Breast epithelium (tissue), 4 donors: ENCODE measurements around the gene ASB6. TPM values are rescaled to one million over a fixed set of nuclear protein-coding genes. Genes with fewer than 3 reads are reported as not detected.

Experiments used
- DNase-seq, 2 donors: peaks; one replicate each; pipeline ENCODE4 v3.0.0-alpha.2; 2019; ENCODE audit warnings: low spot score in 2 of 2
- H3K27ac ChIP-seq, 2 donors: fragments of 200-600 bp; sonication (generic) in 1 of 2; one replicate each; pipeline ENCODE4 v1.5.1; 2016 to 2019; ENCODE audit warnings: mild to moderate bottlenecking in 1 of 2
- H3K27me3 ChIP-seq, 2 donors: fragments of 200-600 bp; sonication (generic) in 1 of 2; one replicate each; pipeline versions ENCODE4 v1.5.1 to v1.6.0; 2017 to 2019; ENCODE audit warnings: control low read depth in 1 of 2, mild to moderate bottlenecking in 1 of 2
- H3K36me3 ChIP-seq: fragments of 200-600 bp; one replicate; pipeline ENCODE4 v1.5.1; 2019
- H3K4me1 ChIP-seq, 2 donors: fragments of 200-600 bp; sonication (generic); one replicate each; pipeline ENCODE4 v1.5.1; 2016 to 2019; ENCODE audit warnings: control low read depth in 1 of 2
- H3K4me3 ChIP-seq, 3 donors: fragments of 200-600 bp; sonication (generic); 1 replicate in 2 of 3; 2 replicates in 1 of 3; pipeline ENCODE4 v1.5.1; 2016 to 2019; ENCODE audit warnings: mild to moderate bottlenecking in 3 of 3, moderate library complexity in 2 of 3
- H3K9me3 ChIP-seq, 2 donors: fragments of 200-600 bp; sonication (generic) in 1 of 2; one replicate each; pipeline ENCODE4 v1.5.1; 2016 to 2019; ENCODE audit warnings: control low read depth in 1 of 2
- POLR2A ChIP-seq: fragments of 450-650 bp; IDR thresholded peaks from one replicate; pipeline ENCODE4 v1.6.1; 2016; ENCODE audit warnings: antibody characterized with exemption, mild to moderate bottlenecking, moderate library complexity
- POLR2AphosphoS5 ChIP-seq, 3 donors: sonication (generic); formaldehyde crosslinking; IDR thresholded peaks; one replicate each; pipeline ENCODE4 v1.6.1; 2017; ENCODE audit warnings: antibody characterized with exemption in 3 of 3
- intact Hi-C: fragments of 100-400 bp; cut with DNase I; formaldehyde crosslinking; loops from one replicate; pipeline ENCODE4 v1.15.1; 2023; ENCODE audit warnings: low total_unique reads
- total RNA-seq, 3 donors: library from RNA; depleted of rRNA; stranded (reverse); fragments of >200 nt; gene quantifications; one replicate each; pipeline ENCODE4 v1.1.0, GENCODE V29; 2016
- TF ChIP-seq, protein P1 (sequence below), 3 donors: fragments of 450-650 bp; IDR thresholded peaks; one replicate each; pipeline ENCODE4 v1.5.1; 2016 to 2017; ENCODE audit warnings: antibody characterized with exemption in 3 of 3, mild to moderate bottlenecking in 3 of 3, moderate library complexity in 3 of 3

The ASB6 gene
- total RNA-seq, 3 donors from 2014 or later: 11.2 to 24.4 (median 21.6) TPM

- H3K27ac ChIP-seq: no peak overlapping the region
- H3K27me3 ChIP-seq: no peaks in the 10 kb centered on the region
- no peak for DNase-seq
- TF ChIP-seq POLR2AphosphoS5 (IDR thresholded peaks at IDR 0.05) (no peak), POLR2A (no peak)
- TF ChIP-seq, protein P1, sequence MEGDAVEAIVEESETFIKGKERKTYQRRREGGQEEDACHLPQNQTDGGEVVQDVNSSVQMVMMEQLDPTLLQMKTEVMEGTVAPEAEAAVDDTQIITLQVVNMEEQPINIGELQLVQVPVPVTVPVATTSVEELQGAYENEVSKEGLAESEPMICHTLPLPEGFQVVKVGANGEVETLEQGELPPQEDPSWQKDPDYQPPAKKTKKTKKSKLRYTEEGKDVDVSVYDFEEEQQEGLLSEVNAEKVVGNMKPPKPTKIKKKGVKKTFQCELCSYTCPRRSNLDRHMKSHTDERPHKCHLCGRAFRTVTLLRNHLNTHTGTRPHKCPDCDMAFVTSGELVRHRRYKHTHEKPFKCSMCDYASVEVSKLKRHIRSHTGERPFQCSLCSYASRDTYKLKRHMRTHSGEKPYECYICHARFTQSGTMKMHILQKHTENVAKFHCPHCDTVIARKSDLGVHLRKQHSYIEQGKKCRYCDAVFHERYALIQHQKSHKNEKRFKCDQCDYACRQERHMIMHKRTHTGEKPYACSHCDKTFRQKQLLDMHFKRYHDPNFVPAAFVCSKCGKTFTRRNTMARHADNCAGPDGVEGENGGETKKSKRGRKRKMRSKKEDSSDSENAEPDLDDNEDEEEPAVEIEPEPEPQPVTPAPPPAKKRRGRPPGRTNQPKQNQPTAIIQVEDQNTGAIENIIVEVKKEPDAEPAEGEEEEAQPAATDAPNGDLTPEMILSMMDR (IDR thresholded peaks at IDR 0.05): no peak
- H3K4me1 ChIP-seq: no peaks in the 10 kb centered on the region
- no peaks in the 10 kb centered on the region for H3K36me3 ChIP-seq
- H3K4me3 ChIP-seq: no peak overlapping the region
- intact Hi-C loops: loop anchor here (10.0 kb wide), 1 partner anchor 138 kb away; no protein-coding TSS in a partner anchor
- H3K9me3 ChIP-seq: no peaks in the 10 kb centered on the region
Observed at GRCh38 chr9:129646654-129647053, 4.7 kb upstream of the ASB6 start.

DNA sequence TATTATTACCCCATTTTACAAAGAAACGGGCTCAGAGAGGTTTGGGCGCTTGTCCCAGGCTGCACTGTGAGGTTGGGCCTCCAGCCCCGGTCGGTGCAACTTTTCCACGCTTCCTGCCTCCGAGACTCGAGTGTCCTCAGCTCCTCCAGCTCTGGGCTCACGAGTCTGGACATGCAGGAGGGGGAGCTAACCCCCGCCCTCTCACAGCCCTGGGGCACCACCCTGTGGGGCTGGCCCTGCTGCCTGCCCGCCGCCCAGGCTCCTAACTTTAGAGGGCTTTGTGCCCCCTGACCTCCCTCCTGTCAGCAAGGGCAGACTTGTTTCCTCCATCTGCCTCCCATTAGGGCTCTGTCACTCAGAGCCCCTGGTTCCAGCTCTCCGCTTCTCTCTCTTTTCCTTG lies 4.3 kb upstream of the ASB6 start:
- DNase-seq: no peak
- peaks cover 0 to under 1% of the 10 kb centered on the region in 2 donors for H3K4me1 ChIP-seq
- intact Hi-C loops: loop anchor here (10.0 kb wide), 1 partner anchor 139 kb away; no protein-coding TSS in a partner anchor
- no peak overlapping the region for H3K27ac ChIP-seq
- TF ChIP-seq, protein P1 (IDR thresholded peaks at IDR 0.05): no peak
- TF ChIP-seq POLR2A (no peak), POLR2AphosphoS5 (IDR thresholded peaks at IDR 0.05) (no peak)
- no peaks in the 10 kb centered on the region for H3K27me3 ChIP-seq
- no peaks in the 10 kb centered on the region for H3K9me3 ChIP-seq
- H3K36me3 ChIP-seq: no peaks in the 10 kb centered on the region
- H3K4me3 ChIP-seq: no peak overlapping the region

GRCh38 chr9:129644902-129645301 lies 3.0 kb upstream of the ASB6 start:
- H3K36me3 ChIP-seq: no peaks in the 10 kb centered on the region
- no peak overlapping the region for H3K4me3 ChIP-seq
- no peak for DNase-seq
- no peak for TF ChIP-seq POLR2AphosphoS5 (IDR thresholded peaks at IDR 0.05)
- TF ChIP-seq, protein P1 (IDR thresholded peaks at IDR 0.05): no peak
- no peak for TF ChIP-seq POLR2A
- no peaks in the 10 kb centered on the region for H3K9me3 ChIP-seq
- H3K27ac ChIP-seq: no peak overlapping the region
- H3K4me1 ChIP-seq: peaks cover 0 to 14% of the 10 kb centered on the region in 2 donors
- intact Hi-C loops: loop anchor here (10.0 kb wide), 1 partner anchor 140 kb away; no protein-coding TSS in a partner anchor
- no peaks in the 10 kb centered on the region for H3K27me3 ChIP-seq

DNA sequence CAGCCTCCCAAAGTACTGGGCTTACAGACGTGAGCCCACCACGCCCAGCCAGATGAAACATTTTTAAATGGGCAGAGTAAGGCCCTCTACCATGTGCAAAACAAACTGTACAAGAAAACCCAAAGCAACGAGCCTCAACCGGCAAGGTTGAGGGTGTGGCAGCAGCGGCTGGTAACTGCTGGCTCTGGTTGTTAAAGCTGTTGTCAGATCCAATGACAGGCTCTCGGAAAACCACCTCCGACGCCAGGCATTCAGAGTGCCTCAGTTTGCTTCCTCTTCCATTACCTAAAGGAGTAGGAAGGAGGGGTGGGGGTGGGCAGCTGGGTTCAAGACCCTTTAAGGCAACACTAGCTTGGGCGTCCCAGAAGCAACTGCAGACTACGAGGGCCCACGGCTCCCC lies 2.4 kb upstream of the ASB6 start:
- no peaks in the 10 kb centered on the region for H3K9me3 ChIP-seq
- H3K27me3 ChIP-seq: no peaks in the 10 kb centered on the region
- TF ChIP-seq, protein P1 (IDR thresholded peaks at IDR 0.05): no peak
- no peak for TF ChIP-seq POLR2A
- no peak for TF ChIP-seq POLR2AphosphoS5 (IDR thresholded peaks at IDR 0.05)
- H3K27ac ChIP-seq: no peak overlapping the region
- intact Hi-C loops: loop anchor here (10.0 kb wide), 1 partner anchor 140 kb away; no protein-coding TSS in a partner anchor
- peaks cover 3 to 16% of the 10 kb centered on the region in 2 donors for H3K4me1 ChIP-seq
- no peak for DNase-seq
- H3K36me3 ChIP-seq: no peaks in the 10 kb centered on the region
- no peak overlapping the region for H3K4me3 ChIP-seq

DNA sequence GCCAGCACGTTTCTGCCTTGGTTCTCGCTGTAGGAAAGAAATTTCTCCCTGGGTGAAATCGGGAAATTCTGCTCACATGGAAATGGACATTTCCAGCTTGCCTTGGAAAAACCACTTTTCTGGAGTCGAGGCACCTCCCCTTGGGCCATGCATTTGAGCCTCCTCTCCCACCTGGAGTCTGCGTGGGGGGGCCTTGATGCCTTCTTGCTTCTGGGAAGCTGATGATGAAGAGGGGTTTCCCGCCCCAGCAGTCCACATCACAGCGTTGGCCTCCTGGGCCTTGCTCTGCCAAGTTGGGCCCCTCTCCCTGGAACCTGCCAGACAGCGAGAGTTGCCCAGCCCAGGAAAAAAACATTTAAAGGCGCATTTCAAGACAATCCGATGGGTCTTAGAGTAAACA lies 1.8 kb upstream of the ASB6 start:
- no peaks in the 10 kb centered on the region for H3K36me3 ChIP-seq
- peaks cover 3 to 16% of the 10 kb centered on the region in 2 donors for H3K4me1 ChIP-seq
- no peak for DNase-seq
- H3K27ac ChIP-seq: no peak overlapping the region
- H3K9me3 ChIP-seq: no peaks in the 10 kb centered on the region
- no peak overlapping the region for H3K4me3 ChIP-seq
- TF ChIP-seq POLR2AphosphoS5 (IDR thresholded peaks at IDR 0.05) (no peak), POLR2A (no peak)
- TF ChIP-seq, protein P1 (IDR thresholded peaks at IDR 0.05): no peak
- intact Hi-C loops: loop anchor here (10.0 kb wide), 1 partner anchor 141 kb away; no protein-coding TSS in a partner anchor
- no peaks in the 10 kb centered on the region for H3K27me3 ChIP-seq
